HG03442 (cell line): ENCODE measurements around the gene SOHLH1.

Experiments
- ATAC-seq: cut with Tn5 transposase; IDR thresholded peaks from one replicate; pipeline ENCODE4 v1.9.1; 2021; ENCODE audit warnings: mild to moderate bottlenecking, moderate library complexity; ENCODE audit not compliant: unreplicated experiment

Gene SOHLH1

GRCh38 chr9:135699440-135699839 is at the start of gene SOHLH1:
TSS of gene SOHLH1 (minus strand) at chr9:135699481. CDS start at chr9:135699467, 14 bp downstream.
- ATAC-seq: no peak

- no peak for ATAC-seq
These were observed 49.4 kb upstream of the SOHLH1 start for GRCh38 chr9:135748676-135749075.

GRCh38 chr9:135747311-135747710 is 48.0 kb upstream of the SOHLH1 start:
- ATAC-seq: no peak

GRCh38 chr9:135746565-135746964 is 47.3 kb upstream of the SOHLH1 start:
- ATAC-seq: no peak

- ATAC-seq: no peak
These were observed 46.5 kb upstream of the SOHLH1 start for GRCh38 chr9:135745686-135746324.

- ATAC-seq: no peak
These were observed 45.9 kb upstream of the SOHLH1 start for GRCh38 chr9:135745189-135745588.

GRCh38 chr9:135744333-135745070 is 45.2 kb upstream of the SOHLH1 start:
- no peak for ATAC-seq

- no peak for ATAC-seq
These were observed 44.5 kb upstream of the SOHLH1 start for GRCh38 chr9:135743546-135744332.

- no peak for ATAC-seq
These were observed 43.7 kb upstream of the SOHLH1 start for GRCh38 chr9:135743021-135743420.

- no peak for ATAC-seq
These were observed 42.3 kb upstream of the SOHLH1 start for GRCh38 chr9:135741276-135742219.

GRCh38 chr9:135739271-135740220 is 40.3 kb upstream of the SOHLH1 start:
- no peak for ATAC-seq

- no peak for ATAC-seq
These were observed 38.7 kb upstream of the SOHLH1 start for GRCh38 chr9:135737840-135738521.

- no peak for ATAC-seq
These were observed 37.9 kb upstream of the SOHLH1 start for GRCh38 chr9:135736979-135737839.

- no peak for ATAC-seq
These were observed 37.1 kb upstream of the SOHLH1 start for GRCh38 chr9:135736272-135736978.

- no peak for ATAC-seq
These were observed 35.4 kb upstream of the SOHLH1 start for GRCh38 chr9:135734616-135735144.

GRCh38 chr9:135732569-135733257 is 33.4 kb upstream of the SOHLH1 start:
- no peak for ATAC-seq
